DMS 273 (cell line): Measurements from ENCODE around the gene COX6B2.
"Not testable (repeated sequence)": the region's sequence is repeated elsewhere in the genome, so short reads cannot be mapped to it uniquely, and the experiment has no call there.

Source experiments
- DNase-seq: peaks from one replicate; lab custom pipeline; 2025; ENCODE audit not compliant: unreplicated experiment; lab: John Stamatoyannopoulos, UW

Gene COX6B2, protein sequence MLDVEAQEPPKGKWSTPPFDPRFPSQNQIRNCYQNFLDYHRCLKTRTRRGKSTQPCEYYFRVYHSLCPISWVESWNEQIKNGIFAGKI

DNA sequence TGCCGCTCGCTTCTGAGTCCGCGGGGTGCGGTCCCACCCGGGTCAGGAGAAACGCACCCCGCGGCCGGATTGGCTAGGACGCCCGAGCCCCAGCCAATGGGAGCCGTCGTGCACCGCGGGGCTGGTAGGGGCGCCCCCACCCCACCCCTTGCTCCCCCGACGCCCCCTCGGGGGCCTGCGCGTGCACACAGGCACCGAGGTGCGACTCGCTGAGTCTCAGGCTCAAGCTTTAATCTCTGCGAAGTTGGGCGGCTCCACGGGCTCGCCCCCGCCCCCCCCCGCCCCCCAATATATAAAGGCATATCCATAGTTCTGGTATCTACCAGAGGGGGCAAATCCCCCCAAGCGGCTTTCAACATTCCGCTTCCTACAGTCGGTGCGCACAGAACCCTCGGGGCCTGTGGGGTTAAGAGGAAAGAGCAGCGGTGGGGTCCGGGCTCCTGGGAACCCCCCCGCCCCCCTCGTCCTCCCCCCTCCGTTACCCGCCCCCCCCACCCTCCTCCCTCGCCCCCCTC, at the start of gene COX6B2:
Gene COX6B2, minus strand, starts transcription at position 22 of the 515 bp plus-strand sequence. CDS start 198 bp downstream, outside the sequence.
- no peak for DNase-seq

DNA sequence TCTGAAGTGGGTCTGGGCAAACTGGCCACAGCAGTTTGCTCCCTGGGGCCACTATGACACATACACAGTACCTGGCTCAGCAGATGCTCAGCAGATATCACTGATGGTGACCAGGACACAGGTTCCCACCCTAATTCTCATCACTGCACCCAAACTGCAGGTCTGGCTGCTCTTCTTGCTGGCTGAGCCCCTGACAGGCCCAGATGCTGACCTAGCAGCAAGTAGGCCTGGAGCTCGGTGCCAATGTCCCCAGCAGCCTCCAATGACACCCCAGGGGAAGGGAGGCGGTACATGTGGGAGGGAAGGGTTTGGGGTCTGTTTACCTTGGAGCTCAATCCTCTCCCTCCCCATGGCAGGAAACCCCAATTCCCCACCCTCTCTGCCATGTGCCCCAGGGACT, 48.0 kb upstream of the COX6B2 start:
- no peak for DNase-seq

DNA sequence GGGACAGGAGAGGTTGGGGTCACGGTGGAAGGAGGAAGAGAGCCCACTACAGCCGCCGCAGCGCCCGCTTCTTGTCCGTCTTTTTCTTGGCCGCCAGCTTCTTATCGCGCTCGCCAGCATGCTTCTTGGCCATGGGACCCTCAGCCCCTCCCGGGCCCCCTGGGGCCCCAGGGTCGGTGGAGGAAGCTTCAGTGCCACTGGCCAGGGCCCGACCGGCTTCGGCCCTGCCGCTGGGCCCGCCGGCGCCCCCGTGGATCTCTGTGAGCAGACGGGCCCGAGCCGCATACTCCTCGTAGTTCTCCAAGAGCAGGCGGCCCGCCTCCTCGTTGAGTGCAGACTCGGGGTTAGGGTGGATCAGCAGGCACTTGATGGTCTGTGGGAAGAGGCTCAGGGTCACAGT, 46.9 kb upstream of the COX6B2 start:
- DNase-seq, result not testable (repeated sequence)

DNA sequence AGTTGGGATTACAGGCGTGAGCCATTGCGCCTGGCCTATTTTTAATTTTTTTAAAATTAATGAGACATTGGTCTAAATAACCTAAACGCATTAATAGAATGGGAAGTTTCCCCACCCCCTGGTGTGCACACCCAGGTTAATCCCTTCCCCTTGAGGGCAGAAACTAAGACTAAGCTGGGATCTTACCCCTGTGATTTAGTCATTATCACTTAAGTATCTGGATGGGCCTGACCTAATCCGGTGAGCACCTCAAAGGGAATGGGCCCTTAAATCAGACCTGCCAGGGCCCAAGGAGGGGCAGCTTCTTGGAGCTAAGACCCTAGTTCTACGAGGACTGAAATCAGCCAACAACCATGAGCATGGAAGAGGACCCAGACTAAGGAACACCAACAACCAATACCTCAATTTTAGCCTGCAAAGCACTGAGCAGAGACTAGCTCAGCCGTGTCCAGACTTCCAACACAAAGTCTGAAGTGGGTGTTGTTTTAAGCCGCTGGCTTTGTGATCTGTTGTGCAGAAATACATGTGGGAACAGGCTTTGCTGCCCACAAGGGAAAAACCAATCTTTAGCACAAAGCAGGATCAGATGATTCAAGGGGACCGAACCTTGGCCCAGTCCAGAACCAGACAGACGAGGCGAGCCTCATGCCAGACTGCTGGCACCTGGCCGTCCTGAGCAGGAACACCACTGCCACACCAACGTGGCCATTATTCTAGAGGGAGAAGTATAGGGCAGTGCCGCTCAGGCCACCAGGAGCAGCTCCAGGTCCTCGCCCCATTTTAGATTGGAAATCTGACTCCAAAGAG, 46.0 kb upstream of the COX6B2 start:
- DNase-seq, result no peak

DNA sequence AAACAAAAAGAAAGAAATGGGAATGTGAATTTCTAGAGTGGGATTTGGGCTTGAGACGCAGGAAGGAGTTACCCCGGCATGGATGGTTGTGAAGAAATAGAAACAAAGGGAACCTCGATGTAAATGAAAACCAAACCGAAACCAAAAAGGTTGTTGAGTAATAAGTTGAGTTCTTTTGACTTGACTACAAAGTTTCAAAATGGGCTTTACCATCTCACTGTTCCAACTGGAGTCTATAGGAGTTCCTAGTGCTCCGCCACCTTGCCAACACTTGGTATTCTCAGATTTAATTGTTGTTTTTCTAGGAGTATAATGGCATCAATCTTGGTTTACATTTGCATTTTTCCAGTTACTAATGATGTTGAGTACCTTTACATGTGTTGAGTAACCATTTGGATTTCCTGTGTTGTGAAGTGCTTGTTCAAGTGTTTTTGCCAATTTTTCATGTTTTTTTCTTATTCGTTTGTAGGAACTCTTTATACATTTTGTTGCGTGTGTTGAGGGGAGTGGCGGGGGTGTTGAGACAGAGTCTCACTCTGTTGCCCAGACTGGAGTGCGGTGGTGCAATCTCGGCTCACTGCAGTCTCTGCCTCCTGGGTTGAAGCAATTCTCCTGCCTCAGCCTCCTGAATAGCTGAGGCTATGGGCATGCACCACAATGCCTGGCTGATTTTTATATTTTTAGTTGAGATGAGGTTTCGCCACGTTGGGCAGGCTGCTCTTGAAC, 43.8 kb upstream of the COX6B2 start:
- no peak for DNase-seq

DNA sequence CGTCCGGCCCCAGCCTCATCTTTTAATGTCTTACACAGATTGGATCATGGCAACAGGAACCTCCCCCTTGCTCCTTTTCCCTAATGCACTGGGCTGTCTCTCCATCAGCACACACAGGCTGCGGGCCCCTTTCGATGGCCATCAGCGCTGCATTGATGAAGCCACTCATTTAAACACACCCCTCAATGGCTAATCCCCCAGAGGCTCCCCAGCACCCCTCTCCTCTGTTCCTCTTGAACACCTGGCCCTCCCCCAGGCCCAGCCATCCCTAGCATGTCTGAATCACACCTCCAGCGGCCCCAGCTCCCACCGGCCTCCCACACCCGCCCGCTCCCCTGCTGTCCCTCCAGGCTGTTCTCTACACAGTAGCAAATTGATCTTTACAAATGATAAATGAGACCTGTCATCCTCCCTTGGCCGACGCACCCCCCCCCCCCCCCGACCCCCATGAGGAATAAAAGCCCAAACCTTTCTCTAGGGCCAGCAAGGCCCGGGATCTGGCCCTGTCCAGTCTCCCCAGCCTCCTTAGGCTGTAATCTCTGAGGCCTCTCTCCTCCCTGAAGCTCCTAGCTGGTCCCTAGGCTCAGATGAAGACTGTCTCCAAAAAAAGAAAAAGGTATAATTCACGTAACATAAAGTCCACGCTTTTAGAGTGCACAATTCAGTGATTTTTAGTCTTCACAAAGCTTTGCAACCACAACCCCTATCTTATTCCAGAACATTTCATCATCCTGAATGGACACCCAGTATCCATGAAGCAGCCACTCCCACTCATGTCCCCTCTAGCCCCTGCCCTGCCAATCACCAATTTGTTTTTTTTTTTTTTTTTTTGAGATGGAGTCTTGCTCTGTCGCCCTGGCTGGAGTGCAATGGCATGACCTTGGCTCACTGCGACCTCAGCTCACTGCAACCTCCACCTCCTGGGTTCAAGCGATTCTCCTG, 38.6 kb upstream of the COX6B2 start:
- no peak for DNase-seq

DNA sequence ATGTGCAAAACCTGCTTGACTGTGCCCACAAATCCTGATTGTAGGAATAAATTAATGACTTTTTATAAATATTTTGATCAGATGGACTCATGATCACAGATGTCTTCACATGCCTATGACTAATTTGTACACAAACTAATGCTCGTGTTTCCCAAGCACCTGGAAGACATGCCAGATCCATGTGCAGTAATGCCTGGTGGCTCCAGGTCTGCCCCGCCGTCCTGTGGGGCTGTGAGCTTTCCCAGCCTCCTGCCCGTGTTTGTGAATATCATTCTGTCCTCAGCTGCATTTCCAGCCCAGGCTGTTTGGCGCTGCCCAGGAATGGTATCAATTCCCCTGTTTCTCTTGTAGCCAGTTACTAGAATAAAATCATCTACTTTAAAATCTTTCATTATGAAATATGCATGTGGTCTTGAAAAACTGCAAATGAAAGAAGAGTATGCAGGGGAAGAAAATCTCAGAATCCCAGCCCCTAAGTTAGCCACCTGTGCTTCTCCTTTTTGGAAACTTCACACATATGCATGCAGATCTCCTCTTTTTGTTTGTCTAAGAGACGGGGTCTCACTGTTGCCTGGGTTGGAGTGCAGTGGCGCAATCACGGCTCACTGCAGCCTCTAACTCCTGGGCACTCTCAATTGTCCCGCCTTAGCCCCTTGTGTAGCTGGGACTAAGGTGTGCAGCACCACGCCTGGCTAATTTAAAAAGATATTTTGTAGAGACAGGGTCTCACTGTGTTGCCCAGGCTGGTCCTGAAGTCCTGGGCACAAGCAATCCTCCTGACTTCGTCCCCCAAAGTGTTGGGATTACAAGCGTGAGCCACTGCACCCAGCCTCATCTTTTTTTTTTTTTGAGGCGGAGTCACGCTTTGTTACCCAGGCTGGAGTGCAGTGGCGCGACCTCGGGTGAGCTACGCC, 37.4 kb upstream of the COX6B2 start:
- peak; percentile 59 for DNase-seq

DNA sequence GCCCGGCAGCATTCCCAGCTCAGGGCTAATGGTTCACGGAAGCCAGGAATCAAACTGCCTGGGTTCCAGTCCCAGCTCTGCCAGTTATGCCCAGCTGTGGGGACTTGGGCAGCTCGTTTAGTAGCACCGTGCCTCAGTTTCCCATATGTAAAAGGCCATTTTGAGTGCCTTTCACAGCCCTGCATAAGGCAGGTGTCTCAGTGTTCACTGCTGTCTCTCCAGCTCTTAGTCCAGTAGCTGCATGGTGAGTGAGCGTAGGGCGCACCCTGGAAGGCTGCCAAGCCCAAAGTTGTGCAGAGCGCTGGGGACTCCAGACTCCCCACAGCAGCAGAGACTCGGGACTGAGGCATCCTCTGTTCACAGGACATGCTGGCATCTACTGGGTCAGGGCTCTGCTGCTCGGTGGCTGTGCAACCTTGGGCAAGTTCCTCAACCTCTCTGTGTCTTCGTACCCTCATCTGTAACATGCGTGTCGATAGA, 36.7 kb upstream of the COX6B2 start:
- DNase-seq, result peak; percentile 59

DNA sequence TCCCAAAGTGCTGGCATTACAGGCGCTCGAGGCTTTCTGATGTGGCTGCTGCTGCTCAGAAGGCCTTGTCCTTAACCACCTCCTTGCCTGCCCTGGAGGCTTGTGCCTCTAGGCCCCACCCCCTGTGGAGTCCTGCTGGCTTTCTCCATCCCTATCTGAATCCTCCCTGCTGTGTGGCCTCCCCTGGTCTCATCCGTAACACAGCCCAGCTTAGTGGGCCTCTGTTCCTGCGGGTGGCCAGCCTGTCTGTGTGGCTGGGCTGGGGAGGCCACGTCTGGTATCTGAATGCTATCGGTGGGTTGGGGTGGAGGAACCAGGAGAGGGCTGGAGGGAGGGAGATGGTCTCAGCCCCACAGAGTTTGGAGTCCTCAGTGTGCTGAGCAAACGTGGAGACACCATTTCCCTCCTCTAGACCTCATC, 36.0 kb upstream of the COX6B2 start:
- DNase-seq, result peak; percentile 63

DNA sequence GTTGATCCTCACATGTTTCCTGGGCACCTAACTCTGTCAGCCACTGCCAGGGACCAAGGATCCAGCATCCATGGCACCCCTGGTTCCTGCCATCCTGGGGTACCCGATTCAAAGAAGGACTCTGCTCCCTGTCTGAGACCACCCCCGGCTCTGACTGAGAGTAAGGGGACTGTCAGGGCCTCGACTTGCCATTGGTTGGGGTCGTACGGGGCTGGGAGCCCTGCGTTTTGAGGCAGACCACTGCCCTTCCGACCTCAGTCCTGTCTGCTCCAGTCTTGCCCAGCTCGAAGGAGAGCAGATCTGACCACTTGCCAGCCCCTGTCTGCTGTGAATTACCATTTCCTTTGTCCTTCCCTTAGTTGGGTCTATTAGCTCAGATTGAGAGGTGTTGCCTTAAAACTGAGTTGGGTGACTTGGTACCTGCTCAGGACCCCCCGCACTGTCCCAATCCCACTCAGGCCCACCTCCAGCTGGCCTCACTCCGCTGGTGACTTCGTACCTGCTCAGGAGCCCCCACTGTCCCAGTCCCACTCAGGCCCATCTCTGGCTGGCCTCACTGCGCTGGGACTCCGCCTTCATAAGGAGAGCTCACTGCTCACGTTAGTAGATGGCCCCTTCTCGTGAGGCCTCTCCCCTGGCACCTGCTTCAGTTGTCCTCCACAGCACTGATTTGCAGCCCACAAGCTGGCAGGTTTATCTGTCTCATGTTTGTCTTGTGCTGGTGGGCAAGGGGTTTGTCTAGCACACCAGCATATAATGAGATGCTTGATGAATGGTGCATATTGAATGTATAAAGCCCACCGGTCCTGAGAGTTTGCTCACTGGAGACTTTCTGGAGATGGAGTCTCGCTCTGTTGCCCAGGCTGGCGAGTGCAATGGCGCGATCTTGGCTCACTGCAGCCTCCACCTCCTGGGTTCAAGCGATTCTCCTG, 35.1 kb upstream of the COX6B2 start:
- no peak for DNase-seq

DNA sequence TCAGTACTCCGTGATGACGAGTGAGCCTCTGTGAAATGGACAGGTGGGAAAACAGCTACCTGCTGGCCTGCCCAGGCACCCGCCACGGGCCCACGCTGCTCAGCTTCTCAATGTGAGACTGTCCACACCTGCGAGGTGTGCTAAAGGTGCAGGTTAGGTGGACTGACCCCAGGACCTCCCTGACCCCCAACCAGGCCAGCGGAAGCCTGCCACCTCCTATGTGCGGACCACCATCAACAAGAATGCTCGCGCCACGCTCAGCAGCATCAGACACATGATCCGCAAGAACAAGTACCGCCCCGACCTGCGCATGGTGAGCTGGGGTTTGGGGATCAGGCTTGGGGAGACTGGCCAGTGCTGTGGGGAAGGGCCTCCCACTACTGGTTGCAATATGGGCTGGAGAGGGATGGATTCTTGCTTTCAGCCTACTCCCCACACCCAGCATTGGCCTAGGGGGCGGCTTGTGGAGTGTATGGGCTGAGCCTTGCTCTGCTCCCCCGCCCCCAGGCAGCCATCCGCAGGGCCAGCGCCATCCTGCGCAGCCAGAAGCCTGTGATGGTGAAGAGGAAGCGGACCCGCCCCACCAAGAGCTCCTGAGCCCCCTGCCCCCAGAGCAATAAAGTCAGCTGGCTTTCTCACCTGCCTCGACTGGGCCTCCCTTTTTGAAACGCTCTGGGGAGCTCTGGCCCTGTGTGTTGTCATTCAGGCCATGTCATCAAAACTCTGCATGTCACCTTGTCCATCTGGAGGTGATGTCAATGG, 33.4 kb upstream of the COX6B2 start:
- no peak for DNase-seq

DNA sequence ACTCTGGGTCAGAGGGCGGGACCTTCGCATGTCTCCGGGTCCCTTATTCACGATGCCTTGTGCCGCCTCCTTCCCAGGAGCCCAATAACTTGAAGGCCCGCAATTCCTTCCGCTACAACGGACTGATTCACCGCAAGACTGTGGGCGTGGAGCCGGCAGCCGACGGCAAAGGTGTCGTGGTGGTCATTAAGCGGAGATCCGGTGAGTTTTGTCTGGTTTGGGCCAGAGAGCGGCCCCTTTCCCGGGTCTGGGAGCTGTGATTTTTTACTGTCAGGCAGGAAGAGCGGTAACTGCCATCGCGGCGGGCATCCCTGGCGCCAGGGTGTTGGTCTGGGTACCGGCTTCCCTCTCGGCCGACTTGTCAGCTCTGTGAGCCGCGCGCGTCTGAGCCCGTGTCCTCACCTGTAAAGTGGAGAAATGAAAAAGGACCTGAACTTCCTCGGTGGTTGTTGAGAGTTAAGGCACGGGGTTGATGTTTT, 32.0 kb upstream of the COX6B2 start:
- no peak for DNase-seq

DNA sequence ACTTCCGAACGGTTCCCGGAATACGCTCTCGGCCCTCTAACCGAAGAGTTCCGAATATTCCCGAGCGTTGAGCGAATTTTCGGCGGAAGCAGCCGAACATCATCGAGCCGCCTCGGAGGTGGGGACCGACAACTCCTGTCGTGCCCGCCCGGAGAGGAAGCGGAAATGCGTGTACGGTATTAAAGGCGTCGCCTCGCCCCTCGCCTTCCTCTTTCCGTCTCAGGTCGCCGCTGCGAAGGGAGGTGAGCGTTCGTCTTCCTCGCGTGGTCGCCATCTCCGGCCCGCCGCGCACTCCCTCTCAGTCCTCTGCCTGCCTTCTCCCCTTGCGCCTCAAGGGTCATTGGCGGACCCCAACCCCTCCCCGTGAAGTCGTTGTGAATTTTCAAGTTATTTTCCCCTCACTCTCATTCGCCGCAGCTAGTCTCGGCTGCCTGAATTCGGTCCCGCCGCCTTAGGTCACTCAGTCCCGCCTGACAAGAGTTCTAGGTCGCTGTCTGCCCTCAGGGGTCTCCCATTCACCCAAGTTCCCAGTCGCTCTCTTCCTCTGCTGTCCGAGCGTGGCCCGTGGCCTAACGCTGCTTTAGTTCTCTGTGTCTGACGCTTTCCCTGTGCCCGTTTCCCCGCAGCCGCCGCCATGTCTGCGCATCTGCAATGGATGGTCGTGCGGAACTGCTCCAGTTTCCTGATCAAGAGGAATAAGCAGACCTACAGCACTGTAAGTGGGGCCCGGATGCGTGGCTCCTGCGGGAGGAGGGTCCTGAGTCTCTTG, 31.4 kb upstream of the COX6B2 start, which contains the start of gene RPL28:
Gene RPL28, plus strand, starts transcription at position 209 of the 769 bp plus-strand sequence. Its CDS starts 426 bp downstream, at position 635.
- DNase-seq, result peak; percentile 100

DNA sequence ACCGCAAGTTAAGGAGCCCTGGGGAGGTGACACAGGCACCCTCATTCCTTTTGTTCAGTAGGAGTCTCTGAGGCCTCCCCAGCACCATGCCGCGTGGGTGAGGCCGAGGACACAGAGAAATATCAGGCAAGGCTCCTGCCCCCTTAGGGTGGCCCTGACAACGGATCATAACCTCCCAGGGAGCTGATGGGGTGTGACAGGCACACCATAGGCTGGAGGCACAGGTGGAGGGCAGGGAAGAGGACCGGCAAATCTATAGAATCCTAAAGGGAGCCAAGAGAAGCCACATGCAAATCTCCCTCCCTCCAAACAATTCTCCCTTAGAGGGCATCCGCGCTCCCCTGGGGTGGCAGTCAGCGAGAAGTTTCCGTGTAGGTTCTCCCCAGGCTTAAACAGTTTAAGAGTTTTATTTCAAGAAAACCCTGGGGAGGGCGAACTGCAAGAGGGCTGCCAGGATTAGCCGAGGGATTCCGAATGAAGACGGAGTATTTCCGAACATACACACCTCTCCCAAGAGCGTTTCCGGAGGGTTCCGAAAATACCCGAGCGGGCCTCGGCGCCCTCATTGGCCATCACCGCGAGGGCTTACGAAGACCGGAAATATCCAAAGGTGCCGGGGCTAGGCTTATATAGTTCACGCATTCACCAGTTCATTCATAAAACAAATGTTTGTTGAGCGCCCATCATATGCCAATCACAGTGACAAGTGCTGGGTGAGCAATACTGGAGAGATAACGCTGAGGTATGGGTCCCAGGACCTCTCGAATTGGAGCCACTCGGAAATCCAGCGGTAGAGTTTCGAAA, 30.6 kb upstream of the COX6B2 start:
- DNase-seq, result peak; percentile 99

DNA sequence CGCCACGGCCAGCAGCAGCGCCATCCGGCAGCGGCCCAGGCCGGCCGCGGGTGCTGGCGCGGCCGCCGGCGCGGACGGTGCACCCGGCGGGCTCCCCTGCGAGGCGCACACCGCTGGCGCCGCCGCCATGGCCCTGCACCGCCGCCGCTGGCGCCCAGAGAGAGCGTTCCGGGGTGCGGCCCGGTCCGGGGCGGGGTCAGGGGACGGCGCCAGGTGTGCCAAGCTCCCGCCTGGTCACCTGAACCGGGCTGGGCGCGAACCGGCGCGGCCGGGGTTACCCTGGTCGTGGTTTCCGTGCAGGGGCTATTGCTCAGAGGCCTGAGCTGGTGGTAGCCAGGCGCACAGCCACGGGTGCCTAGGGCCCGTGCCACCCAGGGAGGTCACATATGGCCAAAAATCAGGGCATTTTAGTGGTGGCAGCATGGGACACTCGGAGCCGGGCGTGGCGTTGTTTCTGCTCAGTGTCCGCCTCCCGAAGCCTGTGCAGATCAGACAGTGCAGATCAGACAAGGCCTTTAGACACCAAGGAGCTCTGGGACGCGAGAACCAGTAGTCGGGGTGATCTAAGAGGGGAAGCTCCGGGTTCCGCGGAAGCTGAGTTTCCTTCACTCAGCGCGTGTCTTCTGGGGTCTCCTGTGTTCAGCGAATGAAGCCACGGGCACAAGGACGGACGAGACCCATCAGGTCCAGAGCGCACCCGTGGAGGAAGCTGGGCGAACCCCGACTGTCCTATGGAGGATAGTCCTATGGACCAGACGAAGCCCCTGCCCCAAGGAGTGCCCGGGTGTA, 29.8 kb upstream of the COX6B2 start, which contains the start of gene TMEM238:
Gene TMEM238, minus strand, starts transcription at position 162 of the 789 bp plus-strand sequence. Its CDS starts 33 bp downstream, at position 129.
- peak; percentile 65 for DNase-seq
